SIG-M5 treated with dmso at 0.1 percent for 504 hours (cell line): ENCODE data around the gene MRPL17.
"Not testable (repeated sequence)": the region's sequence is repeated elsewhere in the genome, so short reads cannot be mapped to it uniquely, and the experiment has no call there.

Experiments used
- DNase-seq: peaks from one replicate; lab custom pipeline; 2025; ENCODE audit not compliant: unreplicated experiment; lab: John Stamatoyannopoulos, UW

The MRPL17 gene

GRCh38 chr11:6684068-6684467, 928 bp upstream of the MRPL17 start:
- not testable (repeated sequence) for DNase-seq

DNA sequence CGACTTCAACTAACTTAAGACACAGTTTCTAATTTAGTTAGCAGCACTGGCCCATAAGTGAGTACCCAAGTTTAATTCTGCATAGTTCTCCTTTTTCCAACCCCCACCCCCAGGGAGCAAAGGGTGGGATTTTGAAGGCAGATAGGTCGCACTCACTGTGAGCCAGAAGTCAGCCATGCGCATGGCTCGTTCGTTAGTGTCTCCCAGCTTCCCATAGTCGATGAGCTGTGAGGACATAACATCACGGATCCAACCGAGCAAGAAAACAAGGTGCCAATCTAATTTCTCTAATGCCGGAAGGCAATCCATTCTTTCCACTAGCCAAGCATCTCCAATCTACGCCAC, 577 bp downstream of the MRPL17 start:
- no peak for DNase-seq

GRCh38 chr11:6681949-6682348, 1.2 kb downstream of the MRPL17 start:
- DNase-seq = no peak

DNA sequence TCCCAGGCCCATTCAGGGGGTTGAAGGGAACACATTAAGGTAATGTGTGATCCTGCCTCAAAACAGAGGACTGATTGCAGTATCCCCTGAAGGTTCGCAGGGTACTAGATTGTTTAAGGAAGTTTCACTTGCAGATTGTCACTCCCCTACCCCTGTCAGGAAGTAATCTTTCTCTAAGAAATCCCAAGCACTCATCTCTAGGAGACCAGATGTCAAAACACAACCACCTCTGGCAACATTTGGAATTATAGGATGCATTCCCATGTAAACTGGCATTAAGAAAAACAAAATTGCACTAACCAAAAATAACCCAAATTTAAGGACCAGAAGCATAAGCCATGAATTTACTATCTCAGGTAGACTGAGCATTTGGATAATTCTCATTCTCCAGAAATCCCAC, 1.6 kb downstream of the MRPL17 start:
- no peak for DNase-seq

GRCh38 chr11:6677018-6677417, 6.1 kb downstream of the MRPL17 start:
- no peak for DNase-seq

DNA sequence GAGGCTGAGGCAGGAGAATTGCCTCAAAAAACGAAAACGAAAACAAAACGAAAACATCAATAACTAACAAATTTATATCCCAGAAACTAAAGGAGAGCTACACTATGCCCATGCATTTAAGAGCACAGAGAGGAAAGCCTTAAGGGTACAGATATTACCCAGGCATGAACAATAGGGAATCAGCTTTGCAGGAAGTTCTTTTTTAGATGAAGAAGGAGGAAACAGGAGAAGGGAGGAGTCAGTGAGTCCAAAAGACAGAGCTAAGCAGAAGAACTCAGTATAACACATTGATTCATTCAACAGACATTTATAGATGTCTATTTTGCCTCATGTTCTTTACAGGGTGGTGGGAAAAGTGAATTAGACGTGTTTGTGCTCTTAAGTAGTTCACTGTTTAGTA, 8.3 kb downstream of the MRPL17 start:
- no peak for DNase-seq

- DNase-seq = no peak
These were observed 8.9 kb downstream of the MRPL17 start for GRCh38 chr11:6674219-6674597.

- no peak for DNase-seq
These were observed 9.5 kb downstream of the MRPL17 start for GRCh38 chr11:6673523-6674218.

DNA sequence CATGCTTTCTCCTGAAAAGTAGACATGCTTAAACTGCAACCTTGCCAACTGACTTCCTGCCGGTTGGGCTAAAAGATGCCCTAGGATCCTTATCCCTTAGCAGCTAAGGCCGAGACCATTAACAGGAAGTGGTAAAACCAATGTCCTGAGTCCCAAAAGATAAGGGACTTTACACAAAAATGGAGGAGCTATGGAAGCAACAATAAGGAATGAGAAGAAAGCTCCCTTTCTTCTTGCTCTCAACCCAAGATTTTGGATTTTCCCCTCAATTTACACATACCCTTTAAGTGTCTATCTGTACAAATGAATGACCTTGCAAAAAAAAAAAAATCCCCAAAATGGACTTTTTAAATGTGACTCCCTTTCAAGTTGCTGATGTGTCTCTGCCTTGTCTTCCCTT, 11.1 kb downstream of the MRPL17 start:
- DNase-seq = no peak

DNA sequence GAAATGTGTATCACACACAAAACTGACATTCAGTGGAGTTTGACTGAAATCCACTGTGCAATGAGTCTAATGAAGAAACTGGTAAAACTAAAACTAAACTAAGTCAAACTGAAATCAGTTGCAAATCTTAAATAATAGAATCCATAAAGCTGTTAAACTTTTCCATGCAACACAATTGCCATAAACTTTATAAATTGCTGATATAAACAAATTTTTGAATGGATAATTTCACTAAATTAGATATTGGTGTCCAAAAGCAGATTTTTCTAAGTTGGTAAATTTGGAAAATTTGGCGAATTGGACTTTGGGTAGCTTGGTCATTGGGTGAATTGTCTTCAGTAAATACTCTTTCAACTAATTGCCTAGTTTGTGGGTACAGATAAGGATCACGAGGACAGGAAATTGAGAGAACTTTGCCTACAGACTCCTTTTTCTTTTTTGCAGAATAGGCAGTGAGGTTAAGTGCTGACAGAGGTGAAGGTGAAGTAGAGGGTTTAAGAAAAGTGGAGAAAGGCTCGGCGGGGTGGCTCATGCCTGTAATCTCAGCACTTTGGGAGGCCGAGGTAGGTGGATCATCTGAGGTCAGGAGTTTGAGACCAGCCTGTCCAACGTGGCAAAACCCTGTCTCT, 12.8 kb downstream of the MRPL17 start:
- DNase-seq = no peak

DNA sequence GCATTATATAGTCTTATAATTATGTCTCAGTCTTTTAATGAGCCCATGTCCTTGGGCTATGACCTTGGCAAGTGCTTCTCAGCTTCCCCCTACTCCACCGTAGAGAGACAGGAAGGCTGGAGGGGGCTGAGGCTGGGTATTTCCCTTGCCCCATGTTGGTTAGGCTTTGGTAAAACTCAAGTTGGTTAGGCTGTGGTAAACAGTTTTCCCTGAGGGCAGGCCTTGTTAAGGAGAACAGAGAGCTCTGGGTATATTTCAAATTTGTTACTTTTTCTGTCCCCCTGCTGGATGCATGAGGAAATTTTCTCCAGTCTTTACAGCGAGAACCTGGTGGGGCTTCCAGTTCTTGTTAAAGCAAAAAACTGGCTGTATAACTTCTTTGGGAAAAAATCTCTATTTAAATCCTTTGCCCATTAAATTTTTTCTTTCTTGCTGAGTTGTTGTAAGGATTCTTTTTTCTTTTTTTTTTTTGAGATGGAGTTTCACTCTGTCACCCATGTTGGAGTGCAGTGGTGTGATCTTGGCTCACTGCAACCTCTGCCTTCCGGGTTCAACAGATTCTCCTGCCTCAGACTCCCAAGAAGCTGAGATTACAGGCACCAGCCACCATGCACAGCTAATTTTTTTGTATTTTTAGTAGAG, 15.3 kb downstream of the MRPL17 start:
- peak; percentile 54 for DNase-seq

- DNase-seq = no peak
These were observed 16.6 kb downstream of the MRPL17 start for GRCh38 chr11:6666302-6667183.

DNA sequence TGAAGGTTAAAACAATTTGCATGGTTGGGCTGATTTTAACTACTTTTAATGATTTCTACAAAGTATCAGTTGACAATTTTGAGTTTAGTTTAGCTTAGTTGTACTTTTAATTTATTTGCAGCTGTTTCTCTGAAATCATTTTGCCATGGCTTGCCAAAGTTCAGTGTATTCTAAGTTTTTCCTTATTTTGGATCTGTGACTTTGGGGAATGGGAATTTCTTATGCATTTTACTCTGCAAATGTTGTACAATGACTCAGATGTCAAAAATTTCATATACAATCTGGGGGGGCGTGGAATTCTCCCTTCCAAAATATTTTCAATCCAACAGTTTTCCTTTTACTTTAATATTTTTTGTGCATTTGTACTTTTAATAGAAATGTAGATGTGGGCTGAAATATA, 18.6 kb downstream of the MRPL17 start:
- no peak for DNase-seq

DNA sequence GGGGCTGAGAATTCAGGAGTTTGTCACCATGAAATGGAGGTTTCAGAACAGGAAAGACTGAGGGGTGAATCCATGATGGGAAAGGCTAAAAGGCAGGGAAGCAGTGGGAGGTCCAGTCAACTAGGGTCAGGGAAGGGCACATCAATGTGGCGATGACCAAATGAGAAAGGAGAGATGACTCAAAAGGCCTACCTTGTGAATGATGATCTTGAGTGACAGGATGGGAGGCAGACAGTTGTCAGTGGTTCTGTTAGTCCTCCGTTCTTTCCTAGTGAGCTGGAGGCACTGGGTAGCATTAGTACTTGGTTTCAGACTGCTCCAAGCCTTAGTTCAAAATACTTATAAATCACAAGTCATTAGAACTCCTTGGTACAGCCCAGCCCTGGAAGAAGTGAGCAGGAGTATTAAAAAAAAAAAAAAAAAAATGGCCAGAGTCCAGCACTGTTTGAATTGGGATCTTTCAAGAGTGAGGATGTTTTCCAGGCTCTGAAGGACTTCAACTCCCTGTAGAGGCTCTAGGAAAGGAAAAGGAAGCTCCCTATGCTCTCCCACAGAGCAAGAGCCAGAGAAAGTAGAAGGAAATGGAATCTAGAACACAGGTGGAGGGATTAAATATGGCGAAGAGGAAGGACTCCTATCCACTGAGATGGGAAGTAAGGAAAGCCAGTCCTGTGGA, 19.2 kb downstream of the MRPL17 start:
- DNase-seq = no peak

GRCh38 chr11:6660712-6661111, 22.4 kb downstream of the MRPL17 start:
- no peak for DNase-seq

DNA sequence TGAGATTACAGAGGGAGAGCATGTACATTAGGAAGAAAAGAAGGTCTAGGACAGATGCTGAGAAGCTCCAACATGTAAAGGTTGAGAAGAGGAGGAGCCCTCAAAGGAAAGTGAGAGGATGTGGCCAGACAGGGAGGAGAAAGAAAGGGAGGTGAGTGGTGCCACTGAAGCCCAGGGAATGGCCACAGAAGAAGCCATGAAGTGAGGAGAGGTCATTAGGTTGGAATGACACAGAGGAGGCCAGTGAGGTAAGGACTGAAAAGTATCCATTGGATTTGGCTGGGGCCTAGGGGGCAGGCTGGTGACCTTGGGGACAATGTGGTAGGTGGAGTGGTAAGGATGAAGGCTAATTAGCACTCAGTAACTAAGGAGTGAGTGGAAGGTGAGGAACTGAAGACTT, 24.5 kb downstream of the MRPL17 start:
- DNase-seq = no peak

GRCh38 chr11:6657346-6657745, 25.8 kb downstream of the MRPL17 start:
- no peak for DNase-seq

- DNase-seq = no peak
These were observed 26.2 kb downstream of the MRPL17 start for GRCh38 chr11:6656936-6657335.

DNA sequence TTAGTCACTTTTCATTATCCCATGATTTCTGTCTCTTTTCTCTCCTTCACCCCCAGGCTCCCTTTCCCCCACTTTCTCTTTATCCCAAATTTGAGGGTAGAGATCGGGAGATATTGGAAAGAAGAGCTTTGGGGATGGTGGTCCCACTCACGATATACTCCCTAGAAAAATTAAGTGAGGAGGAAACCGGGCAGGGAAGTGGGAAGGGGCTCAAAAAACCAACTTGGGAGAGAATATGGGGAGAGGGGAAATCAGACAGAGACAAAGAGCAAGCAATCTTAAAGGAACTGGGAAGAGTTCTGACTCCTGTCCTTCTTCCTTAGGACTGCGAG, 26.6 kb downstream of the MRPL17 start:
- DNase-seq = no peak

GRCh38 chr11:6655790-6656583, 27.2 kb downstream of the MRPL17 start, which contains the start of gene DCHS1:
Gene DCHS1, minus strand, starts transcription at chr11:6655809. Its CDS starts 14,196 bp downstream, at chr11:6641613.
- DNase-seq = no peak
